ENCODE results near the gene PM20D2. TPM values are rescaled to one million over a fixed set of nuclear protein-coding genes. Genes with fewer than 3 reads are reported as not detected.

Gene PM20D2
- total and polyA plus RNA-seq, 11 donors: 2.4 to 22.9 (median 9.8) TPM

DNA sequence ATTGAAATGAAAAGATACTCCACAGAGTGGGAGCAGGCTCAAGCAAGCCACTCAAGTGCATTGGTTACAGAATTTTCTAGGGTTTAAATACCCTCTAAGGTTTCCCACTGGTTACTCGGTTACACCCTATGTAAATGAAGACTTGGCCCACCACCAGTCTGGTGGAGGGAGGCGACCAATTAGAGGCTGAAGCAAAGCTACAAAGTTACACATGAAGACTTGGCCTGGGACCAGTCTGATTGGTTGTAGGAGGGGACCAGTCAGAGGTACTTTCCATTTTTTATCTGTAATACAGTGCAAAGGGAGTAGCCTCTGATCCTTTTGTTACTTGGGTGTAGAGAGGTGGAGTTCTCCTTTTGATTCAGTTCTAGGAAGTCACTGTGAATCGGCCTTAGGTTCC lies 35.6 kb upstream of the PM20D2 start:
- intact Hi-C loops (cut with DNase I): loop anchor here in 3 of 10 donors (10.0 kb wide), 1 partner anchor 125 kb away; no protein-coding TSS in a partner anchor
- H3K27me3 ChIP-seq: no peaks in the 10 kb centered on the region
- no peaks in the 10 kb centered on the region for H3K4me1 ChIP-seq
- TF ChIP-seq POLR2A (IDR thresholded peaks at IDR 0.05): no peak
- TF ChIP-seq, protein P1, sequence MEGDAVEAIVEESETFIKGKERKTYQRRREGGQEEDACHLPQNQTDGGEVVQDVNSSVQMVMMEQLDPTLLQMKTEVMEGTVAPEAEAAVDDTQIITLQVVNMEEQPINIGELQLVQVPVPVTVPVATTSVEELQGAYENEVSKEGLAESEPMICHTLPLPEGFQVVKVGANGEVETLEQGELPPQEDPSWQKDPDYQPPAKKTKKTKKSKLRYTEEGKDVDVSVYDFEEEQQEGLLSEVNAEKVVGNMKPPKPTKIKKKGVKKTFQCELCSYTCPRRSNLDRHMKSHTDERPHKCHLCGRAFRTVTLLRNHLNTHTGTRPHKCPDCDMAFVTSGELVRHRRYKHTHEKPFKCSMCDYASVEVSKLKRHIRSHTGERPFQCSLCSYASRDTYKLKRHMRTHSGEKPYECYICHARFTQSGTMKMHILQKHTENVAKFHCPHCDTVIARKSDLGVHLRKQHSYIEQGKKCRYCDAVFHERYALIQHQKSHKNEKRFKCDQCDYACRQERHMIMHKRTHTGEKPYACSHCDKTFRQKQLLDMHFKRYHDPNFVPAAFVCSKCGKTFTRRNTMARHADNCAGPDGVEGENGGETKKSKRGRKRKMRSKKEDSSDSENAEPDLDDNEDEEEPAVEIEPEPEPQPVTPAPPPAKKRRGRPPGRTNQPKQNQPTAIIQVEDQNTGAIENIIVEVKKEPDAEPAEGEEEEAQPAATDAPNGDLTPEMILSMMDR (IDR thresholded peaks at IDR 0.05): no peak
- peaks cover 0 to 6% (median 0%) of the 10 kb centered on the region in 9 donors for H3K36me3 ChIP-seq
- WGBS, 4 donors: 77 to 90% (median 88%) methylated on average over 3 of the region's 3 CpGs
- no peak for ATAC-seq
- no peaks in the 10 kb centered on the region for H3K9me3 ChIP-seq
- H3K27ac ChIP-seq: no peak overlapping the region
- no peak overlapping the region for H3K4me3 ChIP-seq
- no peak for DNase-seq

GRCh38 chr6:89111933-89112332 lies 33.9 kb upstream of the PM20D2 start:
- 93 to 97% (median 94%) methylated on average over 9 of the region's 9 CpGs for WGBS, 4 donors
- peaks cover 0 to 1% (median 0%) of the 10 kb centered on the region in 9 donors for H3K36me3 ChIP-seq
- no peak overlapping the region for H3K27ac ChIP-seq
- DNase-seq (no peak), ATAC-seq (no peak)
- H3K4me1 ChIP-seq: peaks cover 0 to 7% (median 2%) of the 10 kb centered on the region in 12 donors
- TF ChIP-seq POLR2A (IDR thresholded peaks at IDR 0.05): no peak
- TF ChIP-seq, protein P1 (IDR thresholded peaks at IDR 0.05): no peak
- intact Hi-C loops (cut with DNase I): loop anchor here in 3 of 10 donors (10.0 kb wide), 1 partner anchor 127 kb away; no protein-coding TSS in a partner anchor
- H3K4me3 ChIP-seq: no peak overlapping the region
- no peaks in the 10 kb centered on the region for H3K27me3 ChIP-seq
- no peaks in the 10 kb centered on the region for H3K9me3 ChIP-seq

DNA sequence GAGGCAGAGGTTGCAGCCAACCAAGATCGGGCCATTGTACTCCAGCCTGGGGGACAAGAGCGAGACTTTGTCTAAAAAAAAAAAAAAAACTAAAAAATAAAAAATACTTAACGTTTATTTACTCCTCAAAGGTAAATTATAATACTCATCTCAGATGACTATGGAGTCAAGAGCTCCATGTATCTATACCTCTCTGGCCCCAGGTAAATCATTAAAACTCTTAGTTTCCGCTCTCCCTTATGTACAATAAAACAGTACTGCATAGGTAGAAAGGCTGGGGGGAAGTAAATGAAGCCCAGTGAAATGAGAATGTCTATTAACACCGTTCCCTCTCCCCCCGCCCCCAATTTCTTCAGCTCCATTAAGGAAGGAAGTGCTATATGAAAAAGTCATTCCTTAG lies 29.2 kb upstream of the PM20D2 start:
- Histone ChIP-seq H3K4me1 (peaks cover 0 to 14% (median 6%) of the 10 kb centered on the region in 12 donors), H3K27ac (no peak overlapping the region), H3K27me3 (no peaks in the 10 kb centered on the region), H3K4me3 (peak overlapping the region in 7 of 12 donors; percentile 64 to 89 (median 73)), H3K9me3 (no peaks in the 10 kb centered on the region), H3K36me3 (no peaks in the 10 kb centered on the region)
- ATAC-seq: no peak
- intact Hi-C loops (cut with DNase I): loop anchor here in 4 of 10 donors (5.0 to 10.0 kb wide), 3 partner anchors 126 to 134 kb away; no protein-coding TSS in a partner anchor
- DNase-seq: no peak
- WGBS, 4 donors: 73 to 75% (median 75%) methylated on average over 6 of the region's 6 CpGs
- TF ChIP-seq, protein P1 (IDR thresholded peaks at IDR 0.05): no peak
- TF ChIP-seq POLR2A (IDR thresholded peaks at IDR 0.05): no peak

DNA sequence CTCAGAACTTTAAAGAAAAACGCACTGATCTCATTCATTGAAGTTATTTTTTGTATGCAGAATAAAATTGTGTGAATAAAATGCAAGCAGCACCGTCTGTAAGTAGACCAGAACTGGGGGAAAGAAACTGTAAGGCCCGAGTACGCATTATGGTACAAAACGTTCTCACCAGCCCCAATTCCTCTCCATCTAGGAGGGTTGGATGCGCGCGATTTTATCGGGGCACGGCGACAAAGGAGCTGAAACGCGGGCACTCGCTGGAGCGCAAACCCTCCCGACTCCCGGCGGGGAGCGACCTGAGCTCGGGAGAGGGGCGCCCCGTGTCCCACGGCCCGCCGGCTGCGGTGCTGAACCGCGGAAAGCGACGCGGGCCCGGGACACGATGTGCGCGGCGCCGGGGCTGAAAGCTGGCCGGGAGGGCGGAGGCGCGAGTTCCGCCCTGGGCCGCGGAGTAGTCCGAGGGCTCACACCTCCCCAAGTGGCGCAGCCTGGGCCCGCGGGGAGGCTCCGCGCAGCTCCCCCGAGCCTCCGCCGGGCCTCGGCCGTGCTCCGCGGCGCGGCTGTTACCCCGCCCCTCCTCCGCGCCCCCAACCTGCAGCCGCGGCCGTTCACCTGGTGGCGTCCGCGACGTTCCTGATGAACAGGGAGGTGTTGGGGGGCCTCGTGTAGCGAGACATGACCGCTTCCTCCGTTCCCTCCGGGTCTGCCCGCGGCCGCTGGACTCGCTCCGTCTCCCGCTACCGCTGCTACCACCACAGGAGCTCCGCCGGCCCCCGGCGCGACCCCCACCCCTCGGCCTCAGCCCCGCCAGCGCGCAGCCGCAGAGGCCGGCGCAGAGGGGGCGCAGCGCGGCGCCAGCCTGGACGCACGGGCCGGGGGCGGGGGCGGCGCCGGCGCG lies 28.4 kb upstream of the PM20D2 start, which contains the start of gene SRSF12:
SRSF12 (minus strand) TSS at position 861 of the 898 bp plus-strand sequence; CDS start at position 677, 184 bp downstream.
- Histone ChIP-seq H3K27me3 (no peaks in the 10 kb centered on the region), H3K27ac (peak within 1 kb of the TSS in 4 of 12 donors; percentile 9 to 61 (median 29)), H3K4me3 (peak within 1 kb of the TSS; percentile 63 to 89 (median 74)), H3K4me1 (peaks cover 0 to 14% (median 6%) of the 10 kb centered on the region in 12 donors), H3K36me3 (no peaks in the 10 kb centered on the region), H3K9me3 (no peaks in the 10 kb centered on the region)
- ATAC-seq: peak; percentile 38 to 92 (median 87)
- WGBS, 4 donors: 0 to 1% (median 1%) methylated on average over 19 to 106 of the region's 106 CpGs
- TF ChIP-seq POLR2A (IDR thresholded peaks at IDR 0.05): no peak
- TF ChIP-seq, protein P1 (IDR thresholded peaks at IDR 0.05): no peak
- intact Hi-C loops (cut with DNase I): loop anchor here in 4 of 10 donors (5.0 to 10.0 kb wide), 3 partner anchors 125 to 135 kb away; no protein-coding TSS in a partner anchor
- DNase-seq: peak; percentile 20 to 74 (median 36)
